ENCODE data around the gene LYZ.
"Not testable (repeated sequence)": the region's sequence is repeated elsewhere in the genome, so short reads cannot be mapped to it uniquely, and the experiment has no call there.

Gene LYZ

GRCh38 chr12:69348162-69348938 is at the start of gene LYZ:
LYZ (plus strand) TSS chr12:69348381; CDS start chr12:69348409, 28 bp downstream.
- H3K4me3 ChIP-seq (ENCODE audit: low read depth in 1 of 2, low read length in 2 of 2), result peak within 1 kb of the TSS; percentile 21 to 63
- no peaks in the 10 kb centered on the region for H3K9me3 ChIP-seq (ENCODE audit: control insufficient read depth in 1 of 2, low read length in 2 of 2)
- peak within 1 kb of the TSS; percentile 83 for H3K27ac ChIP-seq (ENCODE audit: low read length)

DNA sequence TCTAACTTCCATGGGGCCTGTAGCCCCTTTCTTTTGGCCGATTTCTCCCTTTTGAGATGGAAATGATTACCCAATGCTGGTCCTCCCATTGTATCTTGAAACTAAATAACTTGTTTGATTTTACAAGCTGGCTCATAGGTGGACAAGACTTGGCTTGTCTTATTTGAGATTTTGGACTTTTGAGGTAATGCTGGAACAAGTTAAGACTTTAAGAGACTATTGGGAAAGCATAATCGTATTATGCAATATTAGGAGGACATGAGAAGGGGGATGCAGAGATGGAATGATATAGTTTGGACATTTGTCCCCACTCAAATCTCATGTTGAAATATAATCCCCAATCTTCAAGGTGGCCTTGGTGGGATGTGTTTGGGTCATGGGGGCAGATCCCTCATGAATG is 49.2 kb upstream of the LYZ start:
- H3K36me3 ChIP-seq (ENCODE audit: control insufficient read depth in 1 of 2, insufficient read depth in 2 of 2, low read length in 2 of 2), result no peaks in the 10 kb centered on the region
- no peaks in the 10 kb centered on the region for H3K4me1 ChIP-seq (ENCODE audit: control insufficient read depth in 1 of 2, insufficient read depth in 2 of 2, low read length in 2 of 2)
- H3K27ac ChIP-seq (ENCODE audit: low read length), result no peak overlapping the region
- H3K27me3 ChIP-seq (ENCODE audit: low read depth, low read length), result no peaks in the 10 kb centered on the region
- peaks cover under 1 to 3% of the 10 kb centered on the region in 2 donors for H3K9me3 ChIP-seq (ENCODE audit: control insufficient read depth in 1 of 2, low read length in 2 of 2)
- H3K4me3 ChIP-seq (ENCODE audit: low read depth in 1 of 2, low read length in 2 of 2), result no peak overlapping the region

More at GRCh38 chr12:69348162-69348938, at the start of gene LYZ:
- H3K27me3 ChIP-seq (ENCODE audit: low read depth, low read length), result no peaks in the 10 kb centered on the region
- no peaks in the 10 kb centered on the region for H3K36me3 ChIP-seq (ENCODE audit: control insufficient read depth in 1 of 2, insufficient read depth in 2 of 2, low read length in 2 of 2)
- H3K4me1 ChIP-seq (ENCODE audit: control insufficient read depth in 1 of 2, insufficient read depth in 2 of 2, low read length in 2 of 2), result no peaks in the 10 kb centered on the region

DNA sequence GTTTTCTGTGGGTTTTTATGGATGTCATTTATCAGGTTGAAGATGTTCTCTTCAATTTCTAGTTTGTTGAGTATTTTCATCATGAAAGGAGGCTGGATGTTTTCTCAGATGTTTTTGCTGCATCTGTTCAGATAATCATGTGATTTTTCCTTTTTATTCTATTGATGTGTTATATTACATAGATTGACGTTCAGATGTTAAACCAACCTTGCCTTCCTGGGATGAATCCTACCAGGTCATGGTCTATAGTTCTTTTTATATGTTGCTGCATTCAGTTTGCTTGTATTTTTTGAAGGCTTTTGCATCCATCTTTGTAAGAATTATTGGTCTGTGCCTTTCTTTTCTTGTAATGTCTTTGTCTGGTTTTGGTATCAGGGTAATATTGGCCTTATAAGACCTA is 43.9 kb upstream of the LYZ start:
- H3K4me1 ChIP-seq (ENCODE audit: control insufficient read depth in 1 of 2, insufficient read depth in 2 of 2, low read length in 2 of 2), result no peaks in the 10 kb centered on the region
- H3K9me3 ChIP-seq (ENCODE audit: control insufficient read depth in 1 of 2, low read length in 2 of 2), result peaks cover 7 to 9% of the 10 kb centered on the region in 2 donors
- H3K27me3 ChIP-seq (ENCODE audit: low read depth, low read length), result no peaks in the 10 kb centered on the region
- H3K27ac ChIP-seq (ENCODE audit: low read length), result no peak overlapping the region
- no peaks in the 10 kb centered on the region for H3K36me3 ChIP-seq (ENCODE audit: control insufficient read depth in 1 of 2, insufficient read depth in 2 of 2, low read length in 2 of 2)
- no peak overlapping the region for H3K4me3 ChIP-seq (ENCODE audit: low read depth in 1 of 2, low read length in 2 of 2)

DNA sequence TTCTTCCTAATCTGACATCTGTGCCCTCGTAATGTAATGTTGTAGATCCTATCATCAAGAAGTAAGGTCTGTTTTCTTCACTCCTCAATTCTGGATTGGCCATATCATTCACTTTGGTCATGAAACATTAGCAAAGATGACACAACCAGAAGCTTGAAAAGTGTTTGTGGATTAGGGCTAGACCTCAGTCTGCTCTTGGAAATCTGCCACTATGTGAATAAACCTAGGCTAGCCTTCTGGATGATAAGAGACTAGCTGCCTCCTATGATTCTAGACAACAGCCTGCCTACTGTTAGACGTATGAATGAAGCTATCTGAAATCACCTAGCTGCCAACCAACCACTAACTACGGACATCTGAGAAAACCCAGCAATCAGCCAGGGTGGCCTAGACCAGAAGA is 38.7 kb upstream of the LYZ start:
- Histone ChIP-seq H3K36me3 (ENCODE audit: control insufficient read depth in 1 of 2, insufficient read depth in 2 of 2, low read length in 2 of 2) (no peaks in the 10 kb centered on the region), H3K27ac (ENCODE audit: low read length) (no peak overlapping the region), H3K27me3 (ENCODE audit: low read depth, low read length) (no peaks in the 10 kb centered on the region), H3K4me3 (ENCODE audit: low read depth in 1 of 2, low read length in 2 of 2) (no peak overlapping the region), H3K9me3 (ENCODE audit: control insufficient read depth in 1 of 2, low read length in 2 of 2) (peaks cover 1 to 2% of the 10 kb centered on the region in 2 donors), H3K4me1 (ENCODE audit: control insufficient read depth in 1 of 2, insufficient read depth in 2 of 2, low read length in 2 of 2) (no peaks in the 10 kb centered on the region)

DNA sequence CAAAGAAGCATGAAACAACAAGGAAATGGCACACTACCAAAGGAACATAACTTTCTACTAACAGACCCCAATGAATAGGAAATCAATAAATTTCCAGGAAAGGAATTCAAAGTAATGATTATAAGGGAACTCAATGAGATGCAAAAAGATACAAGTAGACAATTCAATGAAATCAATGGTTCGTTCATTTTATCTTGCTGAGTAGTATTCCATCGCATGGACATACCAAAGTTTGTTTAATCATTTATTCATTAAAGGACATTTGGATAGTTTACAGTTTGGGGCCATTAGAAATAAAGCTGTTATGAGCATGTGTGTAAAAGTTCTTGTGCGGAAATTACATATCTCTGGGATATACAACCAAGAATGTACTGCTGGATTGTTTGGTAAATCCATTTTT is 35.0 kb upstream of the LYZ start:
- Histone ChIP-seq H3K4me1 (ENCODE audit: control insufficient read depth in 1 of 2, insufficient read depth in 2 of 2, low read length in 2 of 2) (no peaks in the 10 kb centered on the region), H3K9me3 (ENCODE audit: control insufficient read depth in 1 of 2, low read length in 2 of 2) (peaks cover 0 to 4% of the 10 kb centered on the region in 2 donors), H3K27me3 (ENCODE audit: low read depth, low read length) (no peaks in the 10 kb centered on the region), H3K4me3 (ENCODE audit: low read depth in 1 of 2, low read length in 2 of 2) (no peak overlapping the region), H3K27ac (ENCODE audit: low read length) (no peak overlapping the region), H3K36me3 (ENCODE audit: control insufficient read depth in 1 of 2, insufficient read depth in 2 of 2, low read length in 2 of 2) (no peaks in the 10 kb centered on the region)

GRCh38 chr12:69316784-69317183 is 31.4 kb upstream of the LYZ start:
- H3K9me3 ChIP-seq (ENCODE audit: control insufficient read depth in 1 of 2, low read length in 2 of 2), result not testable (repeated sequence)

GRCh38 chr12:69317233-69317632 is 30.9 kb upstream of the LYZ start:
- H3K27ac ChIP-seq (ENCODE audit: low read length); H3K4me3 ChIP-seq (ENCODE audit: low read depth in 1 of 2, low read length in 2 of 2): not testable (repeated sequence)

More at GRCh38 chr12:69316784-69317183, 31.4 kb upstream of the LYZ start:
- not testable (repeated sequence) for H3K27me3 ChIP-seq (ENCODE audit: low read depth, low read length); H3K36me3 ChIP-seq (ENCODE audit: control insufficient read depth in 1 of 2, insufficient read depth in 2 of 2, low read length in 2 of 2); H3K4me3 ChIP-seq (ENCODE audit: low read depth in 1 of 2, low read length in 2 of 2); H3K4me1 ChIP-seq (ENCODE audit: control insufficient read depth in 1 of 2, insufficient read depth in 2 of 2, low read length in 2 of 2); H3K27ac ChIP-seq (ENCODE audit: low read length)

DNA sequence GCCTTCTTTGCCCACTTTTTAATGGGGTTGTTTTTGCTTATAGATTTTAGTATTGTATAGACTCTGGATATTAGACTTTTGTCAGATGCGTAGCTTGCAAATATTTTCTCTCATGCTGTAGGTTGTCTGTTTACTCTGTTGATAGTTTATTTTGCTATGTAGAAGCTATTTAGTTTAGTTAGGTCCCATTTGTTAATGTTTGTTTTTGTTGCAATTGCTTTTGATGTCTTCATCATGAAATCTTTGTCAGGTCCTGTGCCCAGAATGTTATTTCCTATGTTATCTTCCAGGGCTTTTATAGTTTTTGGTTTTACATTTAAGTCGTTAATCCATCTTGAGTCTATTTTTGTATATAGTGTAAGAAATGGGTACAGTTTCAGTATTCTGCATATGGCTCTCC is 30.0 kb upstream of the LYZ start:
- no peaks in the 10 kb centered on the region for H3K36me3 ChIP-seq (ENCODE audit: control insufficient read depth in 1 of 2, insufficient read depth in 2 of 2, low read length in 2 of 2)
- peaks cover 0 to 4% of the 10 kb centered on the region in 2 donors for H3K9me3 ChIP-seq (ENCODE audit: control insufficient read depth in 1 of 2, low read length in 2 of 2)
- no peak overlapping the region for H3K27ac ChIP-seq (ENCODE audit: low read length)
- no peak overlapping the region for H3K4me3 ChIP-seq (ENCODE audit: low read depth in 1 of 2, low read length in 2 of 2)
- no peaks in the 10 kb centered on the region for H3K27me3 ChIP-seq (ENCODE audit: low read depth, low read length)
- no peaks in the 10 kb centered on the region for H3K4me1 ChIP-seq (ENCODE audit: control insufficient read depth in 1 of 2, insufficient read depth in 2 of 2, low read length in 2 of 2)

More at GRCh38 chr12:69317233-69317632, 30.9 kb upstream of the LYZ start:
- H3K9me3 ChIP-seq (ENCODE audit: control insufficient read depth in 1 of 2, low read length in 2 of 2); H3K4me1 ChIP-seq (ENCODE audit: control insufficient read depth in 1 of 2, insufficient read depth in 2 of 2, low read length in 2 of 2); H3K36me3 ChIP-seq (ENCODE audit: control insufficient read depth in 1 of 2, insufficient read depth in 2 of 2, low read length in 2 of 2); H3K27me3 ChIP-seq (ENCODE audit: low read depth, low read length): not testable (repeated sequence)

- no peaks in the 10 kb centered on the region for H3K4me1 ChIP-seq (ENCODE audit: control insufficient read depth in 1 of 2, insufficient read depth in 2 of 2, low read length in 2 of 2)
Observed at GRCh38 chr12:69321351-69321750, 26.8 kb upstream of the LYZ start.

GRCh38 chr12:69324797-69325466 is 23.2 kb upstream of the LYZ start:
- Histone ChIP-seq H3K27ac (ENCODE audit: low read length) (no peak overlapping the region), H3K36me3 (ENCODE audit: control insufficient read depth in 1 of 2, insufficient read depth in 2 of 2, low read length in 2 of 2) (no peaks in the 10 kb centered on the region), H3K4me3 (ENCODE audit: low read depth in 1 of 2, low read length in 2 of 2) (no peak overlapping the region), H3K9me3 (ENCODE audit: control insufficient read depth in 1 of 2, low read length in 2 of 2) (no peaks in the 10 kb centered on the region), H3K27me3 (ENCODE audit: low read depth, low read length) (no peaks in the 10 kb centered on the region), H3K4me1 (ENCODE audit: control insufficient read depth in 1 of 2, insufficient read depth in 2 of 2, low read length in 2 of 2) (no peaks in the 10 kb centered on the region)

More at GRCh38 chr12:69321351-69321750, 26.8 kb upstream of the LYZ start:
- H3K27ac ChIP-seq (ENCODE audit: low read length), result no peak overlapping the region
- H3K4me3 ChIP-seq (ENCODE audit: low read depth in 1 of 2, low read length in 2 of 2), result no peak overlapping the region
- H3K36me3 ChIP-seq (ENCODE audit: control insufficient read depth in 1 of 2, insufficient read depth in 2 of 2, low read length in 2 of 2), result no peaks in the 10 kb centered on the region
- H3K9me3 ChIP-seq (ENCODE audit: control insufficient read depth in 1 of 2, low read length in 2 of 2), result peaks cover 0 to 4% of the 10 kb centered on the region in 2 donors
- H3K27me3 ChIP-seq (ENCODE audit: low read depth, low read length), result no peaks in the 10 kb centered on the region

GRCh38 chr12:69328426-69328825 is 19.8 kb upstream of the LYZ start:
- Histone ChIP-seq H3K4me1 (ENCODE audit: control insufficient read depth in 1 of 2, insufficient read depth in 2 of 2, low read length in 2 of 2) (no peaks in the 10 kb centered on the region), H3K9me3 (ENCODE audit: control insufficient read depth in 1 of 2, low read length in 2 of 2) (no peaks in the 10 kb centered on the region), H3K27me3 (ENCODE audit: low read depth, low read length) (no peaks in the 10 kb centered on the region), H3K4me3 (ENCODE audit: low read depth in 1 of 2, low read length in 2 of 2) (no peak overlapping the region), H3K36me3 (ENCODE audit: control insufficient read depth in 1 of 2, insufficient read depth in 2 of 2, low read length in 2 of 2) (no peaks in the 10 kb centered on the region), H3K27ac (ENCODE audit: low read length) (no peak overlapping the region)
